Adipocyte (in vitro differentiated cells): ENCODE data around the gene RBM48.
"Not testable (repeated sequence)": the region's sequence is repeated elsewhere in the genome, so short reads cannot be mapped to it uniquely, and the experiment has no call there.

Source experiments
- DNase-seq: peaks from one replicate; pipeline ENCODE4 v3.0.0-alpha.2; 2015; ENCODE audit warnings: low read depth
- H3K27me3 ChIP-seq: replicated peaks from 2 replicates; pipeline ENCODE4 v1.7.0; 2013; ENCODE audit warnings: mild to moderate bottlenecking, low read length, moderate library complexity; ENCODE audit not compliant: control insufficient read depth, insufficient read depth
- H3K36me3 ChIP-seq: 2 replicates; pipeline ENCODE4 v1.7.0; 2013; ENCODE audit warnings: low read length, mild to moderate bottlenecking, moderate library complexity; ENCODE audit not compliant: control insufficient read depth, insufficient read depth, severe bottlenecking
- H3K4me1 ChIP-seq: 2 replicates; pipeline ENCODE4 v1.7.0; 2013; ENCODE audit warnings: mild to moderate bottlenecking, low read length, moderate library complexity; ENCODE audit not compliant: control insufficient read depth, insufficient read depth
- H3K4me3 ChIP-seq: 2 replicates; pipeline ENCODE4 v1.7.0; 2013; ENCODE audit warnings: mild to moderate bottlenecking, low read length, moderate library complexity
- H3K9ac ChIP-seq: 2 replicates; pipeline ENCODE4 v1.7.0; 2013; ENCODE audit warnings: mild to moderate bottlenecking, low read length, moderate library complexity
- H3K9me3 ChIP-seq: 2 replicates; pipeline ENCODE4 v1.7.0; 2013; ENCODE audit warnings: mild to moderate bottlenecking, low read length, moderate library complexity; ENCODE audit not compliant: control insufficient read depth

RBM48 gene

GRCh38 chr7:92504563-92504962 lies 24.0 kb upstream of the RBM48 start:
- no peaks in the 10 kb centered on the region for H3K4me1 ChIP-seq
- H3K36me3 ChIP-seq: peaks cover 50% of the 10 kb centered on the region
- H3K27me3 ChIP-seq: no peaks in the 10 kb centered on the region
- DNase-seq: no peak
- H3K4me3 ChIP-seq: no peak overlapping the region
- H3K9ac ChIP-seq: no peak overlapping the region
- no peaks in the 10 kb centered on the region for H3K9me3 ChIP-seq

- Histone ChIP-seq H3K9me3 (no peaks in the 10 kb centered on the region), H3K36me3 (peaks cover 32% of the 10 kb centered on the region), H3K4me3 (no peak overlapping the region), H3K27me3 (no peaks in the 10 kb centered on the region), H3K4me1 (no peaks in the 10 kb centered on the region), H3K9ac (no peak overlapping the region)
- DNase-seq: no peak
Measured at GRCh38 chr7:92506363-92506762, 22.2 kb upstream of the RBM48 start.

GRCh38 chr7:92508946-92509345 lies 19.6 kb upstream of the RBM48 start:
- no peak overlapping the region for H3K9ac ChIP-seq
- peaks cover 16% of the 10 kb centered on the region for H3K36me3 ChIP-seq
- no peak for DNase-seq
- H3K27me3 ChIP-seq: no peaks in the 10 kb centered on the region
- H3K4me3 ChIP-seq: no peak overlapping the region
- no peaks in the 10 kb centered on the region for H3K9me3 ChIP-seq
- H3K4me1 ChIP-seq: no peaks in the 10 kb centered on the region

GRCh38 chr7:92513167-92513902 lies 15.3 kb upstream of the RBM48 start:
- Histone ChIP-seq H3K4me3 (no peak overlapping the region), H3K9ac (no peak overlapping the region), H3K27me3 (no peaks in the 10 kb centered on the region), H3K36me3 (peaks cover 19% of the 10 kb centered on the region), H3K9me3 (no peaks in the 10 kb centered on the region), H3K4me1 (no peaks in the 10 kb centered on the region)
- no peak for DNase-seq

- Histone ChIP-seq H3K9ac (no peak overlapping the region), H3K4me1 (no peaks in the 10 kb centered on the region), H3K9me3 (no peaks in the 10 kb centered on the region), H3K27me3 (no peaks in the 10 kb centered on the region), H3K4me3 (no peak overlapping the region), H3K36me3 (peaks cover 26% of the 10 kb centered on the region)
- peak; percentile 22 for DNase-seq
Measured at GRCh38 chr7:92517631-92518030, 11.0 kb upstream of the RBM48 start.

GRCh38 chr7:92520024-92520423 lies 8.6 kb upstream of the RBM48 start:
- Histone ChIP-seq H3K27me3 (no peaks in the 10 kb centered on the region), H3K4me3 (no peak overlapping the region), H3K9me3 (no peaks in the 10 kb centered on the region), H3K9ac (no peak overlapping the region), H3K36me3 (peaks cover 26% of the 10 kb centered on the region), H3K4me1 (no peaks in the 10 kb centered on the region)
- no peak for DNase-seq

- H3K27me3 ChIP-seq: no peaks in the 10 kb centered on the region
- DNase-seq: no peak
- no peak overlapping the region for H3K9ac ChIP-seq
- H3K4me3 ChIP-seq: no peak overlapping the region
- peaks cover 8% of the 10 kb centered on the region for H3K36me3 ChIP-seq
- H3K9me3 ChIP-seq: no peaks in the 10 kb centered on the region
- H3K4me1 ChIP-seq: peaks cover 8% of the 10 kb centered on the region
Measured at GRCh38 chr7:92523110-92523509, 5.5 kb upstream of the RBM48 start.

GRCh38 chr7:92527300-92528187 lies 1.1 kb upstream of the RBM48 start:
- H3K9me3 ChIP-seq: no peaks in the 10 kb centered on the region
- peak; percentile 81 for DNase-seq
- no peaks in the 10 kb centered on the region for H3K27me3 ChIP-seq
- peaks cover 14% of the 10 kb centered on the region for H3K36me3 ChIP-seq
- peak overlapping the region; percentile 88 for H3K9ac ChIP-seq
- peaks cover 15% of the 10 kb centered on the region for H3K4me1 ChIP-seq
- peak overlapping the region; percentile 93 for H3K4me3 ChIP-seq

GRCh38 chr7:92528958-92529264 lies 316 bp downstream of the RBM48 start:
- DNase-seq: no peak
- Histone ChIP-seq H3K4me1 (peaks cover 15% of the 10 kb centered on the region), H3K9me3 (no peaks in the 10 kb centered on the region), H3K27me3 (no peaks in the 10 kb centered on the region), H3K9ac (peak overlapping the region; percentile 94), H3K4me3 (peak overlapping the region; percentile 97), H3K36me3 (peaks cover 27% of the 10 kb centered on the region)

- peaks cover 3% of the 10 kb centered on the region for H3K4me1 ChIP-seq
- DNase-seq: no peak
- H3K9ac ChIP-seq: no peak overlapping the region
- H3K27me3 ChIP-seq: no peaks in the 10 kb centered on the region
- no peak overlapping the region for H3K4me3 ChIP-seq
- no peaks in the 10 kb centered on the region for H3K9me3 ChIP-seq
- H3K36me3 ChIP-seq: peaks cover 79% of the 10 kb centered on the region
Measured at GRCh38 chr7:92534572-92534971, 6.0 kb downstream of the RBM48 start.

GRCh38 chr7:92543542-92543941 lies 14.9 kb downstream of the RBM48 start:
- not testable (repeated sequence) for H3K9me3 ChIP-seq, H3K27me3 ChIP-seq, H3K9ac ChIP-seq, DNase-seq, H3K4me3 ChIP-seq, H3K36me3 ChIP-seq
- peaks cover 16% of the 10 kb centered on the region for H3K4me1 ChIP-seq
